CD4-positive, CD25-positive, alpha-beta regulatory T cell (primary cell): Measurements from ENCODE around the gene ECHDC1. TPM values are rescaled to one million over a fixed set of nuclear protein-coding genes. Genes with fewer than 3 reads are reported as not detected.
A peak's percentile ranks its signal among the peaks of the same experiment; 100 is the strongest.

ENCODE experiments used
- ATAC-seq, 2 donors: fragments of 150-1000 bp; cut with Tn5 transposase; one replicate each; pipeline ENCODE4 v1.10.0; 2021; ENCODE audit warnings: low read depth in 2 of 2, moderate number of reproducible peaks in 2 of 2, moderate library complexity in 1 of 2
- DNase-seq, 3 donors: peaks; one replicate each; pipeline versions ENCODE4 v3.0.0 to v3.0.0-alpha.2; 2012 to 2022; ENCODE audit warnings: mixed read lengths in 1 of 3
- H3K27ac ChIP-seq: one replicate; pipeline ENCODE4 v1.7.0; 2013; ENCODE audit warnings: mild to moderate bottlenecking, low read length; ENCODE audit not compliant: insufficient read depth, poor library complexity, severe bottlenecking
- H3K27me3 ChIP-seq: one replicate; pipeline ENCODE4 v1.7.0; 2013; ENCODE audit warnings: low read length; ENCODE audit not compliant: control insufficient read depth, insufficient read depth
- H3K36me3 ChIP-seq: one replicate; pipeline ENCODE4 v1.7.0; 2013; ENCODE audit warnings: mild to moderate bottlenecking, low read length, moderate library complexity; ENCODE audit not compliant: control insufficient read depth, insufficient read depth
- H3K4me1 ChIP-seq: 2 replicates; pipeline ENCODE4 v1.7.0; 2013; ENCODE audit warnings: mild to moderate bottlenecking, low read length; ENCODE audit not compliant: insufficient read depth, control insufficient read depth, poor library complexity, severe bottlenecking
- H3K4me3 ChIP-seq: one replicate; pipeline ENCODE4 v1.7.0; 2013; ENCODE audit warnings: low read depth, mild to moderate bottlenecking, low read length, moderate library complexity
- H3K9me3 ChIP-seq, 2 experiments: 1 replicate in 1 of 2; 2 replicates in 1 of 2; pipeline ENCODE4 v1.7.0; 2013; ENCODE audit warnings: low read length in 2 of 2, mild to moderate bottlenecking in 1 of 2, moderate library complexity in 1 of 2; ENCODE audit not compliant: control insufficient read depth in 2 of 2
- H3K27ac Mint-ChIP-seq, 3 donors: one replicate each; pipeline ENCODE4 v1.8.0; 2020 to 2022; ENCODE audit warnings: mild to moderate bottlenecking in 3 of 3, mixed read lengths in 3 of 3, moderate library complexity in 2 of 3
- H3K27me3 Mint-ChIP-seq: one replicate; pipeline ENCODE4 v1.8.0; 2022; ENCODE audit warnings: mild to moderate bottlenecking, mixed read lengths
- H3K36me3 Mint-ChIP-seq: one replicate; pipeline ENCODE4 v1.8.0; 2020; ENCODE audit warnings: mixed read lengths
- H3K4me1 Mint-ChIP-seq, 4 donors: one replicate each; pipeline ENCODE4 v1.8.0; 2020 to 2022; ENCODE audit warnings: mixed read lengths in 4 of 4, mild to moderate bottlenecking in 1 of 4
- H3K4me3 Mint-ChIP-seq, 4 donors: one replicate each; pipeline ENCODE4 v1.8.0; 2020 to 2022; ENCODE audit warnings: mild to moderate bottlenecking in 4 of 4, mixed read lengths in 4 of 4, moderate library complexity in 3 of 4
- H3K9me3 Mint-ChIP-seq, 7 donors: one replicate each; pipeline ENCODE4 v1.8.0; 2020 to 2022; ENCODE audit warnings: mixed read lengths in 7 of 7, mild to moderate bottlenecking in 3 of 7, moderate library complexity in 2 of 7
- polyA plus RNA-seq, 4 donors: library from polyadenylated mRNA; unstranded; fragments of 300-500 nt; fragmentation: Illumina TruSeq; gene quantifications; one replicate each; pipeline ENCODE4 v1.2.3, GENCODE V29; 2021
- total RNA-seq: library from RNA; stranded (reverse); gene quantifications from one replicate; pipeline ENCODE4 v1.2.3, GENCODE V29; 2022

Gene ECHDC1
- total and polyA plus RNA-seq, 5 donors from 2014 or later: 22.8 to 71.7 (median 56.6) TPM

- peaks cover 46 to 62% (median 52%) of the 10 kb centered on the region in 4 donors for H3K4me1 Mint-ChIP-seq
These were observed 39.5 kb downstream of the ECHDC1 start for GRCh38 chr6:127303917-127304316.

GRCh38 chr6:127302728-127303660, 40.4 kb downstream of the ECHDC1 start:
- H3K4me1 ChIP-seq: peaks cover 10% of the 10 kb centered on the region
- H3K4me1 Mint-ChIP-seq: peaks cover 44 to 56% (median 45%) of the 10 kb centered on the region in 4 donors
- peaks cover 21% of the 10 kb centered on the region for H3K36me3 Mint-ChIP-seq
- no peak overlapping the region for H3K4me3 ChIP-seq
- H3K9me3 Mint-ChIP-seq: peaks cover 0 to 4% (median 1%) of the 10 kb centered on the region in 7 donors
- H3K9me3 ChIP-seq: no peaks in the 10 kb centered on the region
- peak; percentile 15 to 78 (median 61) for DNase-seq
- H3K4me3 Mint-ChIP-seq: no peak overlapping the region
- H3K27ac Mint-ChIP-seq: no peak overlapping the region
- H3K27ac ChIP-seq: no peak overlapping the region
- H3K27me3 Mint-ChIP-seq: no peaks in the 10 kb centered on the region
- no peaks in the 10 kb centered on the region for H3K27me3 ChIP-seq
- H3K36me3 ChIP-seq: peaks cover 11% of the 10 kb centered on the region
- ATAC-seq: peak; percentile 92

More at GRCh38 chr6:127303917-127304316, 39.5 kb downstream of the ECHDC1 start:
- Mint-ChIP-seq H3K27ac (peak overlapping the region in 1 of 3 donors; percentile 62), H3K4me3 (no peak overlapping the region), H3K36me3 (peaks cover 29% of the 10 kb centered on the region), H3K9me3 (peaks cover 0 to 9% (median 2%) of the 10 kb centered on the region in 7 donors), H3K27me3 (no peaks in the 10 kb centered on the region)
- ATAC-seq (no peak), DNase-seq (no peak)
- H3K9me3 ChIP-seq: peaks cover 0 to 3% of the 10 kb centered on the region in 2 experiments
- H3K4me3 ChIP-seq: no peak overlapping the region
- no peaks in the 10 kb centered on the region for H3K27me3 ChIP-seq
- H3K27ac ChIP-seq: no peak overlapping the region
- H3K4me1 ChIP-seq: peaks cover 10% of the 10 kb centered on the region
- peaks cover 18% of the 10 kb centered on the region for H3K36me3 ChIP-seq

- Mint-ChIP-seq H3K36me3 (peaks cover 13% of the 10 kb centered on the region), H3K27me3 (no peaks in the 10 kb centered on the region), H3K4me3 (no peak overlapping the region), H3K9me3 (no peaks in the 10 kb centered on the region), H3K27ac (peak overlapping the region in 2 of 3 donors; percentile 15 to 43), H3K4me1 (peaks cover 31 to 43% (median 39%) of the 10 kb centered on the region in 4 donors)
- DNase-seq (peak in 1 of 3 donors; percentile 8), ATAC-seq (no peak)
- H3K27ac ChIP-seq: peak overlapping the region; percentile 6
- H3K4me3 ChIP-seq: no peak overlapping the region
- peaks cover 10% of the 10 kb centered on the region for H3K36me3 ChIP-seq
- no peaks in the 10 kb centered on the region for H3K9me3 ChIP-seq
- peaks cover 10% of the 10 kb centered on the region for H3K4me1 ChIP-seq
- H3K27me3 ChIP-seq: no peaks in the 10 kb centered on the region
These were observed 42.2 kb downstream of the ECHDC1 start for GRCh38 chr6:127301199-127301700.

DNA sequence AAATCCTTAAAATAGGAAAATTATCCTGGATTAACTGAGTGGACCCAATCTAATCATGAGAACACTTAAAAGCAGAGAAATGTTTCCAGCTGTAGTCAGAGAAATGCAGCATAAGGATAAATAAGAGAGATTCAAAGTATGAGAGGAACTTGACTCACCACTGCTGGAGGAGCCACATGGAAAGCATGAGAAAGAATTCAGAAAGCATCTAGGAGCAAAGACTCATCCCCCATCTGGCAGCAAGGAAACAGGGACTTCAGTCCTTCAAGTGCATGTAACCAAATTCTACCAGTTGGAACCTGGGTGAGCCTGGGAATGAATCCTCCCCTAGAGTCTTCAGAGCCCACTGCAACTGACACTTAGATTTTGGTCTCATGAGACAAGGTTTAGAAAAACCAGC, 43.0 kb downstream of the ECHDC1 start:
- ATAC-seq: no peak
- no peak overlapping the region for H3K27ac Mint-ChIP-seq
- H3K27ac ChIP-seq: no peak overlapping the region

GRCh38 chr6:127299522-127300240, 43.7 kb downstream of the ECHDC1 start:
- H3K4me1 Mint-ChIP-seq: peaks cover 17 to 28% (median 24%) of the 10 kb centered on the region in 4 donors
- no peak overlapping the region for H3K27ac Mint-ChIP-seq
- peaks cover 5% of the 10 kb centered on the region for H3K36me3 Mint-ChIP-seq
- peaks cover 14% of the 10 kb centered on the region for H3K36me3 ChIP-seq
- no peaks in the 10 kb centered on the region for H3K9me3 ChIP-seq
- no peak for DNase-seq
- no peaks in the 10 kb centered on the region for H3K9me3 Mint-ChIP-seq
- H3K27ac ChIP-seq: no peak overlapping the region
- H3K27me3 ChIP-seq: no peaks in the 10 kb centered on the region
- no peaks in the 10 kb centered on the region for H3K27me3 Mint-ChIP-seq
- ATAC-seq: no peak
- no peak overlapping the region for H3K4me3 Mint-ChIP-seq
- H3K4me3 ChIP-seq: no peak overlapping the region
- H3K4me1 ChIP-seq: peaks cover 10% of the 10 kb centered on the region

More for the DNA sequence above, 43.0 kb downstream of the ECHDC1 start:
- Mint-ChIP-seq H3K4me1 (peaks cover 23 to 36% (median 32%) of the 10 kb centered on the region in 4 donors), H3K27me3 (no peaks in the 10 kb centered on the region), H3K36me3 (peaks cover 4% of the 10 kb centered on the region), H3K4me3 (no peak overlapping the region), H3K9me3 (no peaks in the 10 kb centered on the region)
- H3K4me1 ChIP-seq: peaks cover 10% of the 10 kb centered on the region
- DNase-seq: no peak
- no peak overlapping the region for H3K4me3 ChIP-seq
- H3K36me3 ChIP-seq: peaks cover 14% of the 10 kb centered on the region
- no peaks in the 10 kb centered on the region for H3K9me3 ChIP-seq
- H3K27me3 ChIP-seq: no peaks in the 10 kb centered on the region

DNA sequence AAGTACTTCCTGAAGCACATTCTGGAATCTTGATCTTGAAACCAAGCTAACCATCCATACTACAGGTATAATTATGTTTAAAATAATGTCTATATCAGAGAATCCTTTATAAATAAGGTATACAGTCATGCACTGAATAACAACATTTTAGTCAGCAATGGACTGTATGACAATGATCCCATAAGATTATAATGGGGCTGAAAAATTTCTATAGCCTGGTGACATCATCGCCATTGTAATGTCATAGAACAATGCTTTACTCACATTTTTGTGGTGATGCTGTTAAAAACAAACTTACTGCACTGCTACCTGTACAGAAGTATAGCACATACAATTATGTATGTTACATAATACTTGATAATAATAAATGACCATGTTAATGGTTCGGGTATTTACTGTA, 44.9 kb downstream of the ECHDC1 start:
- Mint-ChIP-seq H3K4me1 (peaks cover 17 to 23% (median 20%) of the 10 kb centered on the region in 4 donors), H3K9me3 (no peaks in the 10 kb centered on the region), H3K27ac (no peak overlapping the region), H3K36me3 (peaks cover 10% of the 10 kb centered on the region), H3K4me3 (no peak overlapping the region), H3K27me3 (no peaks in the 10 kb centered on the region)
- Histone ChIP-seq H3K27ac (peak overlapping the region; percentile 14), H3K36me3 (peaks cover 8% of the 10 kb centered on the region), H3K4me1 (peaks cover 10% of the 10 kb centered on the region), H3K27me3 (no peaks in the 10 kb centered on the region), H3K9me3 (no peaks in the 10 kb centered on the region), H3K4me3 (no peak overlapping the region)
- DNase-seq: no peak
- no peak for ATAC-seq

- H3K36me3 Mint-ChIP-seq: peaks cover 10% of the 10 kb centered on the region
- peaks cover 18 to 23% (median 22%) of the 10 kb centered on the region in 4 donors for H3K4me1 Mint-ChIP-seq
- ATAC-seq (no peak), DNase-seq (no peak)
- Histone ChIP-seq H3K27me3 (no peaks in the 10 kb centered on the region), H3K27ac (no peak overlapping the region), H3K9me3 (no peaks in the 10 kb centered on the region), H3K4me1 (peaks cover 8% of the 10 kb centered on the region), H3K36me3 (peaks cover 8% of the 10 kb centered on the region), H3K4me3 (no peak overlapping the region)
- H3K9me3 Mint-ChIP-seq: no peaks in the 10 kb centered on the region
- no peaks in the 10 kb centered on the region for H3K27me3 Mint-ChIP-seq
- H3K4me3 Mint-ChIP-seq: no peak overlapping the region
- peak overlapping the region in 2 of 3 donors; percentile 4 to 48 for H3K27ac Mint-ChIP-seq
These were observed 45.8 kb downstream of the ECHDC1 start for GRCh38 chr6:127297502-127298070.
